Dendritic cell treated with granulocyte-macrophage colony-stimulating factor and Interleukin-4, amounts not matched to agents 40 ng/mL and 50 ng/mL, for 4 days (primary cell): ENCODE measurements around the gene TTLL10.

Experiments used
- H3K27ac Mint-ChIP-seq: one replicate; pipeline ENCODE4 v1.8.0; 2022; ENCODE audit warnings: mild to moderate bottlenecking, mixed read lengths
- H3K27me3 Mint-ChIP-seq: one replicate; pipeline ENCODE4 v1.8.0; 2022; ENCODE audit warnings: mild to moderate bottlenecking, mixed read lengths
- H3K36me3 Mint-ChIP-seq: one replicate; pipeline ENCODE4 v1.8.0; 2022; ENCODE audit warnings: low read depth, mixed read lengths
- H3K4me1 Mint-ChIP-seq: one replicate; pipeline ENCODE4 v1.8.0; 2022; ENCODE audit warnings: low read depth, mixed read lengths
- H3K4me3 Mint-ChIP-seq: one replicate; pipeline ENCODE4 v1.8.0; 2022; ENCODE audit warnings: mild to moderate bottlenecking, moderate library complexity, mixed read lengths
- H3K9me3 Mint-ChIP-seq: one replicate; pipeline ENCODE4 v1.8.0; 2022; ENCODE audit warnings: mixed read lengths
- intact Hi-C: fragments of 100-400 bp; cut with micrococcal nuclease; formaldehyde crosslinking; loops from one replicate; pipeline ENCODE4 v1.15.0; 2022

The TTLL10 gene

DNA sequence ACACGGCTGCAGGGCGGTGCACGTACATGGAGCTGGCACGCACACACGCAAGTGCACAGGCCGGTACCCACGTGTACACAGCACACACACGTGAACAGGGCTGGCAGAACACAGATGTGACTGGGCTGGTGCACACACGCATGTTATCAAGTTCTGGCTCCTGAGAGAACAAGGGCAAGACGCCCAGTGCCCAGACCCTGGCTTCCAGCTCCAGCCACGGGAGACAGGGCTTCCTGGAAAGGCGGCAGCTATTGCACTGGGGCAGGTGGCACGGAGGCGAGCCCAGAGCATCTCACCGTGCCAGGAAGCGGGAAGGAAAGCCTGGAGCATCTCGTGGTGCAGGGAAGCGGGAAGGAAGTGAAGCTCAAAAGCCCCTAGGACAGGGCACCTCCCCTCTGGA, 52.2 kb downstream of the TTLL10 start:
- Mint-ChIP-seq H3K4me1 (peaks cover 26% of the 10 kb centered on the region), H3K4me3 (no peak overlapping the region), H3K9me3 (no peaks in the 10 kb centered on the region), H3K27ac (no peak overlapping the region), H3K36me3 (peaks cover 95% of the 10 kb centered on the region), H3K27me3 (no peaks in the 10 kb centered on the region)
- intact Hi-C loops, result no loop called here

GRCh38 chr1:1226566-1227362, 53.1 kb downstream of the TTLL10 start:
- Mint-ChIP-seq H3K9me3 (no peaks in the 10 kb centered on the region), H3K27ac (no peak overlapping the region), H3K4me3 (no peak overlapping the region), H3K36me3 (peaks cover 93% of the 10 kb centered on the region), H3K27me3 (no peaks in the 10 kb centered on the region), H3K4me1 (peaks cover 27% of the 10 kb centered on the region)
- intact Hi-C loops, result no loop called here

GRCh38 chr1:1227386-1227785, 53.7 kb downstream of the TTLL10 start:
- H3K4me3 Mint-ChIP-seq, result no peak overlapping the region
- peaks cover 27% of the 10 kb centered on the region for H3K4me1 Mint-ChIP-seq
- intact Hi-C loops, result no loop called here
- no peak overlapping the region for H3K27ac Mint-ChIP-seq
- H3K27me3 Mint-ChIP-seq, result no peaks in the 10 kb centered on the region
- peaks cover 87% of the 10 kb centered on the region for H3K36me3 Mint-ChIP-seq
- H3K9me3 Mint-ChIP-seq, result no peaks in the 10 kb centered on the region

DNA sequence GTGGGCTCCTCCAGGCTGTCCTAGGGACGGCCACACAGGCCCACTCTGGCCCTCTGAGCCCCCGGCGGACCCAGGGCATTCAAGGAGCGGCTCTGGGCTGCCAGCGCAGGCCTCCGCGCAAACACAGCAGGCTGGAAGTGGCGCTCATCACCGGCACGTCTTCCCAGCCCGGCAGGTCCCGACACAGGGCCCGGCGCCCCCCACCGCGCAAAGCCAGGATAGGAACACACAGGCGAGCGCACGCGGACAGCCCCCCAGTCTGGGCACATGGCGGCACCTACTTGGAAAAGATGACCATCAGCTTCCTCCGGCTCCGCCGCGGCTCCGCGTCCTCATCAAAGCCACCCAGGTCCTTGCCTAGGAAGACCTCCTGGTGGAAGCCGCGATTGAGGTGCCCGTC, 54.5 kb downstream of the TTLL10 start:
- Mint-ChIP-seq H3K27me3 (no peaks in the 10 kb centered on the region), H3K36me3 (peaks cover 80% of the 10 kb centered on the region), H3K9me3 (no peaks in the 10 kb centered on the region), H3K27ac (no peak overlapping the region), H3K4me3 (no peak overlapping the region), H3K4me1 (peaks cover 31% of the 10 kb centered on the region)
- intact Hi-C loops, result no loop called here

GRCh38 chr1:1228596-1229321, 55.1 kb downstream of the TTLL10 start:
- no peak overlapping the region for H3K4me3 Mint-ChIP-seq
- intact Hi-C loops, result no loop called here
- peaks cover 80% of the 10 kb centered on the region for H3K36me3 Mint-ChIP-seq
- H3K27ac Mint-ChIP-seq, result no peak overlapping the region
- H3K4me1 Mint-ChIP-seq, result peaks cover 37% of the 10 kb centered on the region
- no peaks in the 10 kb centered on the region for H3K9me3 Mint-ChIP-seq
- no peaks in the 10 kb centered on the region for H3K27me3 Mint-ChIP-seq

DNA sequence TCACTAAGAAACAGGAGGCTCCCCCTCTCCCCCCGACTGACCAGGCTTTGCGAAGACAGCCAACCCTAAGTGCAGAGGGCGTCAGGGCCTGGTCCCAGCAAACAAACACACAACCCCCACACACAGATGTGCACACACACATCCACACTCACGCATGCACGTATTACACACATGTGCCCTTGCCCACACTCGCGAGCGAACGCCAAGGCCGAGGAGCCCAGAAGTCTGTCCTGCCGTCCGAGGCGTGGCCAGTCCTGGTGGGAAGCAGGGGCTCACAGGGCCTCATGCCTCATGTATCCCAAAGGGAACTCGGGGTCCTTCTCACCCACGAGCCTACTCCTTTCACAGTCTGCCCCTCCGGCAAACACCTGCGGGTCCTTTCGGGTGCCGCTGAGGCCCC, 56.1 kb downstream of the TTLL10 start:
- Mint-ChIP-seq H3K27ac (peak overlapping the region; percentile 91), H3K4me3 (no peak overlapping the region), H3K4me1 (peaks cover 46% of the 10 kb centered on the region), H3K27me3 (no peaks in the 10 kb centered on the region), H3K9me3 (no peaks in the 10 kb centered on the region), H3K36me3 (peaks cover 80% of the 10 kb centered on the region)
- intact Hi-C loops, result loop anchor here (2.0 kb wide), 1 partner anchor 113 kb away; the partner anchor contains the start of gene C1orf159

DNA sequence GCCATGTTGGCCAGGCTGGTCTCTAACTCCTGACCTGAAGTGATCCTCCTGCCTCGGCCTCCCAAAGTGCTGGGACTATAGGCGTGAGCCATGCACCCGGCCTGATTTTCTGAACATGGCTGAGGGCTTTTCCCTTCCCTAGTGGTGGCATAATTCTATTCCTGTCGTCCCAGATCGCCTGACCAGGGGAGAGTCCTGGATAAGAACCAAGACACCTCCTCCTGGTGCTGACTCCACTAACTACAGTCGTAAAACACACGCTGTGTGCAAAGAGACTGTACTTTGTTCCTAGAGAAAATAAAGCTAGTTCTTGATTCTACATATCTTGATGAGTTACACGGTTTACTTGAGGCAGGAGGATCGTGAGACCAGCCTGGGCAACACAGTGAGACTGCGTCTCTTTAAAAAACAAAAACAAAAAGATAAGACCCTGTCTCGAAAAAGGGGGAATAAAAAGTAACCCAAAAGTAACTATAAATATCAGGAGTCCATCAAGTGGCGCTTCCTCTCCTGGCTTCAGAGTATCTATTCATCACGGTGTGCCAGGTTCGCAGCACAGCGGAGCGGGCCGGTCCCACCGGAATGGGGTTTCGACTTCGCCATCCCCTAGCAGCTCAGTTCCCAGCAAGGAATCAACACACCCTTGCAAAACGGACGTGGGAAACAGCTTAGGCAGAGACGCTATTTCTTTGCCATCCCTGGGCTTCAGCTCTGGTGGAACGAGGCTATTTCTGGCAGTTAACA, 57.1 kb downstream of the TTLL10 start:
- intact Hi-C loops, result loop anchor here (2.0 kb wide), 1 partner anchor 114 kb away; the partner anchor contains the start of gene C1orf159
- H3K4me1 Mint-ChIP-seq, result peaks cover 40% of the 10 kb centered on the region
- peaks cover 76% of the 10 kb centered on the region for H3K36me3 Mint-ChIP-seq
- H3K27ac Mint-ChIP-seq, result peak overlapping the region; percentile 91
- H3K27me3 Mint-ChIP-seq, result no peaks in the 10 kb centered on the region
- H3K9me3 Mint-ChIP-seq, result no peaks in the 10 kb centered on the region
- peak overlapping the region; percentile 90 for H3K4me3 Mint-ChIP-seq

DNA sequence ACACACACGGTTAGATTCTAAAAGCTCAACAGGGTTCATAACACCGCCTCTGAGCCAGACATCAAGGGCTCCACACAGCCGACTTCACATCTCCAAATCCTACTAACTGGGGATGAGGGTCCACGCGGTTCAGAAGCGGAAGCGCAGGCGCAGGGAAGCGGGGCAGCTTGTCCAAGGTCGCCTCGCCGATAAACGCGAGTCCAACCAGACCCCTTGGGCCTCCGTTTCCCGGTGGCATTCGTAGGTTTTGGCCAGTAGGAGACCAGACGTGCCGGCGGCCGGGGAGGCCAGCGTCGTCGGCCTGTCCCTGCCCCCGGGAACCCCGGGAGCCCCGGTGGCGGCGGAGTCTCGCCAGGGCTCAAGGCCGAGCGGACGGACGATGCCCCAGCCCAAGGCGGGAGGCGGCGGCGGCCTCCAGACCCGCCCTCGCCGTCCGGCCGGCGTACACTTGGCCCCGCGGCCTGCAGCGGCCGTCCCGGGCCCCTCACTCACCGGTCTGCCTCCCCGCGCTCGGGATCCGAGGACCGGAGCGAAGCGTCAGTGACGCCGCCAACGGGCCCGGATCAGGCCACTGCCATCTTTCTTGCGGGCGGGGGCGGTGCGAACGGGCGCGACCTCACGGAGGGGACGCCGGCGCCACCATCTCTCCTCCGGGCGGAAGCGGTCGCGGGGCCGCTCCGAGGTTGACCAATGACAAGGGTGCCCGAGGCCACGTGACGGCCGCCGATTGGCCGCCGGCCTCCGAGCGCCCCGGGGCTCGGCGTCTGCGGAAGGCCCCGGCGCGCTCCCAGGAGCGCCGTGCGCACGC, 57.9 kb downstream of the TTLL10 start, which contains the start of gene SDF4:
TSS of gene SDF4 (minus strand) at position 602 of the 808 bp plus-strand sequence. CDS start 3,229 bp downstream, outside the sequence.
- peaks cover 68% of the 10 kb centered on the region for H3K36me3 Mint-ChIP-seq
- peak within 1 kb of the TSS; percentile 91 for H3K27ac Mint-ChIP-seq
- no peaks in the 10 kb centered on the region for H3K27me3 Mint-ChIP-seq
- H3K9me3 Mint-ChIP-seq, result no peaks in the 10 kb centered on the region
- H3K4me1 Mint-ChIP-seq, result peaks cover 37% of the 10 kb centered on the region
- peak within 1 kb of the TSS; percentile 90 for H3K4me3 Mint-ChIP-seq
- intact Hi-C loops, result loop anchor here (2.0 kb wide), 1 partner anchor 115 kb away; the partner anchor contains the start of gene C1orf159

GRCh38 chr1:1232208-1232795, 58.6 kb downstream of the TTLL10 start, which contains the start of gene B3GALT6:
Gene B3GALT6 (plus strand): TSS chr1:1232237. CDS start chr1:1232279, 42 bp downstream.
- intact Hi-C loops, result no loop called here
- Mint-ChIP-seq H3K27ac (peak within 1 kb of the TSS; percentile 91), H3K4me1 (peaks cover 37% of the 10 kb centered on the region), H3K27me3 (peaks cover 6% of the 10 kb centered on the region), H3K4me3 (peak within 1 kb of the TSS; percentile 90), H3K36me3 (peaks cover 61% of the 10 kb centered on the region), H3K9me3 (no peaks in the 10 kb centered on the region)

GRCh38 chr1:1232796-1233566, 59.3 kb downstream of the TTLL10 start:
- peaks cover 37% of the 10 kb centered on the region for H3K4me1 Mint-ChIP-seq
- peaks cover 10% of the 10 kb centered on the region for H3K27me3 Mint-ChIP-seq
- intact Hi-C loops, result no loop called here
- no peaks in the 10 kb centered on the region for H3K9me3 Mint-ChIP-seq
- peak overlapping the region; percentile 63 for H3K27ac Mint-ChIP-seq
- H3K4me3 Mint-ChIP-seq, result peak overlapping the region; percentile 67
- H3K36me3 Mint-ChIP-seq, result peaks cover 54% of the 10 kb centered on the region

DNA sequence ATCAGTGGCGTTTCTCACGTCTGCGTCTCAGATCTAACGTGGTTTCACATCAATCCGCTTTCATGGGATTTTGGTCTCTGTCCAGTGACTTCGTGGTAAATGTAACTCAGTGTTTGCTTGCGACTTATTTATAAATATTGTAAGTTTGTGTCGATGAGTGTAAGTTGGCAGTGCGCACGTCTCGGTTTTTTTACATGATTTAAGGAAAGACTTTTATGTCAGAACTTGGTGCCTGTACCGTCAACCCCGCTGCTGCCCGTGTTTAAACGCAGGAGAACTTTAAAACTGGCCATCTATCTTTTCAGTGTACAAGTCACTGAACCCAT, 59.9 kb downstream of the TTLL10 start:
- Mint-ChIP-seq H3K4me1 (peaks cover 37% of the 10 kb centered on the region), H3K9me3 (no peaks in the 10 kb centered on the region), H3K27ac (no peak overlapping the region), H3K4me3 (peak overlapping the region; percentile 42), H3K27me3 (peaks cover 16% of the 10 kb centered on the region), H3K36me3 (peaks cover 49% of the 10 kb centered on the region)
- intact Hi-C loops, result no loop called here

DNA sequence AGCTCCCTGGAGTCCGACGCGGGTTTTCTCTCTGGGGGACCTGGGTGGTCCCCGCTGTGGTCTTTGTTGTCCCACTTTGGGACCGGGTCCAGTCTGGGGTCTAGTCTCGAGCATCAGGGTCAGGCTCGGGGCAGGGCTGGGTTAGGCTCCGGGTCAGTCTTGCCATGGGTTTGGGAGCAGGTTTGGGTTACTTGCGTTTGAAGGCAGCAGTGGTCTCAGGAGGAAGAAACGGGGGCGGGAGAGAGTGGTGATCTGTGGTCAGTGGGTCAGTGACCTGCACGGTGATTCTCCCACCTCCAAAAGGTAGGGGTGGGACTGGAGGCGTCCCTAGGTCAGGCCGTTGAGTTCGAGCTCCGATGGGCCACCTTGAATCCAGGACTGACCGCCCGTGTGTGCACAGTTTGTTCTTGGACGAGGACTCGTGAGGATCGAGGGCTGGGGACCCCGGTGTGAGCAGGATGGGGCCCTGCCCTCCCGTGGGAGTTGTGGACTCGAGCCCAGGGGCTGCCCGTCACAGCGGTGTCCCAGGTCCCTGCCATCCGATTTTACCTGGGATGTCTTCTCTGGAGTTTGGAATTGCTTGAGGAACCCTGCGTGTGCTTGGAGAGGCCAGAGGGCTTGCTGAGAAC, 60.6 kb downstream of the TTLL10 start:
- no peaks in the 10 kb centered on the region for H3K9me3 Mint-ChIP-seq
- peaks cover 41% of the 10 kb centered on the region for H3K36me3 Mint-ChIP-seq
- no peak overlapping the region for H3K4me3 Mint-ChIP-seq
- H3K27ac Mint-ChIP-seq, result no peak overlapping the region
- intact Hi-C loops, result no loop called here
- peaks cover 21% of the 10 kb centered on the region for H3K27me3 Mint-ChIP-seq
- H3K4me1 Mint-ChIP-seq, result peaks cover 36% of the 10 kb centered on the region
